Endothelial cell of umbilical vein (primary cell): Measurements from ENCODE around the gene IVD. TPM values are rescaled to one million over a fixed set of nuclear protein-coding genes. Genes with fewer than 3 reads are reported as not detected.

ENCODE experiments used
- BruUV-seq: library from RNA; stranded (reverse); fragments of 400-500 nt; replicated peaks from 2 replicates; lab custom pipeline; 2021; lab: Mats Ljungman, UMichigan
- CTCF ChIA-PET: fragments of 300-600, 350-600 bp; sonication (Branson Sonifier 250); formaldehyde crosslinking; loops from one replicate; lab custom pipeline; 2021; ENCODE audit warnings: antibody characterized with exemption, inconsistent platforms; lab: Charles Lee
- POLR2A ChIA-PET: fragments of 300-600, 350-600 bp; sonication (Branson Sonifier 250); formaldehyde crosslinking; loops from one replicate; lab custom pipeline; 2021; ENCODE audit warnings: antibody characterized with exemption, inconsistent platforms; lab: Charles Lee
- DNase-seq: peaks from one replicate; pipeline ENCODE4 v3.0.0-alpha.2; 2011; ENCODE audit warnings: low read depth, low spot score
- FAIRE-seq: peaks from 2 replicates; lab custom pipeline; 2011; peaks lifted over from hg19 to GRCh38; lab: Jason Lieb, UNC
- H2AFZ ChIP-seq: 2 replicates; pipeline ENCODE4 v1.6.0; 2012; ENCODE audit warnings: low read depth, low read length, control low read depth, inconsistent platforms
- H3K27ac ChIP-seq: 2 replicates; pipeline ENCODE4 v1.5.1; 2011; ENCODE audit warnings: low read depth, mild to moderate bottlenecking, control low read depth, low read length, moderate library complexity; ENCODE audit not compliant: insufficient read depth
- H3K27me3 ChIP-seq, 2 experiments: 2 replicates each; pipeline versions ENCODE4 v1.6.0 to v1.6.1; 2011; ENCODE audit warnings: low read length in 2 of 2, mixed read lengths in 1 of 2; ENCODE audit not compliant: control insufficient read depth in 2 of 2, insufficient read depth in 2 of 2
- H3K36me3 ChIP-seq, 2 experiments: 2 replicates in 1 of 2; 3 replicates in 1 of 2; pipeline ENCODE4 v1.5.1; 2011; ENCODE audit warnings: low read length in 2 of 2, mild to moderate bottlenecking in 1 of 2, moderate library complexity in 1 of 2; ENCODE audit not compliant: control insufficient read depth in 2 of 2, insufficient read depth in 2 of 2; ENCODE audit errors: extremely low read depth in 1 of 2
- H3K4me1 ChIP-seq: 3 replicates; pipeline ENCODE4 v1.5.1; 2011; ENCODE audit warnings: mild to moderate bottlenecking, low read length; ENCODE audit not compliant: control insufficient read depth, insufficient read depth; ENCODE audit errors: extremely low read depth
- H3K4me2 ChIP-seq: 2 replicates; pipeline ENCODE4 v1.6.1; 2011; ENCODE audit warnings: low read length, control low read depth, mixed read lengths; ENCODE audit not compliant: insufficient read depth
- H3K4me3 ChIP-seq, 3 experiments: fragments of 200-600 bp in 1 of 3; sonication (generic), shearing (Covaris generic) in 1 of 3; replicated peaks in 1 of 3; 2 replicates each; pipeline ENCODE4 v1.5.1; 2011 to 2016; ENCODE audit warnings: control low read depth in 3 of 3, low read length in 3 of 3, mild to moderate bottlenecking in 2 of 3, inconsistent platforms in 1 of 3, low read depth in 1 of 3, moderate library complexity in 1 of 3; ENCODE audit not compliant: insufficient read depth in 1 of 3
- H3K79me2 ChIP-seq: 2 replicates; pipeline ENCODE4 v1.6.0; 2012; ENCODE audit warnings: low read length, inconsistent platforms; ENCODE audit not compliant: control insufficient read depth, insufficient read depth
- H3K9ac ChIP-seq: replicated peaks from 2 replicates; pipeline ENCODE3; 2011; ENCODE audit warnings: low read length, control low read depth; ENCODE audit not compliant: insufficient read depth; ENCODE audit errors: extremely low read depth
- H3K9me1 ChIP-seq: replicated peaks from 3 replicates; pipeline ENCODE4 v1.6.0; 2011; ENCODE audit warnings: mild to moderate bottlenecking, low read length; ENCODE audit not compliant: control insufficient read depth, insufficient read depth; ENCODE audit errors: extremely low read depth
- H3K9me3 ChIP-seq: replicated peaks from 2 replicates; pipeline ENCODE4 v1.5.1; 2012; ENCODE audit warnings: low read length, inconsistent platforms; ENCODE audit not compliant: control insufficient read depth, insufficient read depth
- H4K20me1 ChIP-seq: replicated peaks from 2 replicates; pipeline ENCODE3; 2011; ENCODE audit warnings: mild to moderate bottlenecking, low read length; ENCODE audit not compliant: control insufficient read depth, insufficient read depth; ENCODE audit errors: extremely low read depth
- EZH2 ChIP-seq: IDR thresholded peaks from 2 replicates; pipeline ENCODE4 v1.6.1; 2012; ENCODE audit warnings: borderline replicate concordance, low read depth, mild to moderate bottlenecking, moderate library complexity, low read length, inconsistent platforms; ENCODE audit not compliant: severe bottlenecking
- FOS ChIP-seq: IDR thresholded peaks from 2 replicates; pipeline ENCODE4 v1.6.1; 2011; ENCODE audit warnings: mild to moderate bottlenecking, low read length, moderate library complexity, borderline replicate concordance; ENCODE audit not compliant: insufficient read depth
- GATA2 ChIP-seq: IDR thresholded peaks from 2 replicates; pipeline ENCODE4 v1.7.0; 2011; ENCODE audit warnings: low read depth, mild to moderate bottlenecking, moderate library complexity, mixed read lengths, low read length; ENCODE audit not compliant: insufficient read length, insufficient read depth
- JUN ChIP-seq: IDR thresholded peaks from 2 replicates; pipeline ENCODE4 v1.6.1; 2011; ENCODE audit warnings: borderline replicate concordance, low read depth; ENCODE audit not compliant: insufficient read length, insufficient read depth
- MYC ChIP-seq: IDR thresholded peaks from one replicate; pipeline ENCODE4 v1.6.1; 2011; ENCODE audit warnings: mild to moderate bottlenecking, low read depth, low read length
- POLR2A ChIP-seq: IDR thresholded peaks from 2 replicates; pipeline ENCODE4 v1.6.1; 2012; ENCODE audit warnings: low read depth, mild to moderate bottlenecking, control low read depth, low read length
- POLR2AphosphoS5 ChIP-seq: IDR thresholded peaks from 2 replicates; pipeline ENCODE4 v1.6.1; 2012; ENCODE audit warnings: low read depth, mild to moderate bottlenecking, control low read depth, low read length, moderate library complexity; ENCODE audit not compliant: insufficient read depth
- dilution Hi-C: fragments of 300-500 bp; cut with MboI; formaldehyde crosslinking; loops from one replicate; pipeline ENCODE4 v1.15.0; 2019; ENCODE audit warnings: low sequenced_read_pairs; ENCODE audit not compliant: extremely low pct_ligation_motif_present
- intact Hi-C: fragments of 100-400 bp; cut with micrococcal nuclease; formaldehyde crosslinking; loops from one replicate; pipeline ENCODE4 v1.10.0; 2022
- polyA plus RNA-seq, 4 experiments: library from polyadenylated mRNA; depleted of rRNA in 3 of 4; stranded (reverse) in 3 of 4; unstranded in 1 of 4; fragments of >200 nt; gene quantifications; 2 replicates each; pipeline versions ENCODE4 v1.2.1 to v1.2.3, GENCODE V29; 2011 to 2012; ENCODE audit warnings: missing spikeins in 1 of 4
- total RNA-seq: library from RNA; stranded (reverse); gene quantifications from 2 replicates; pipeline ENCODE4 v1.2.3, GENCODE V29; 2021
- TF ChIP-seq, protein P1 (sequence below): IDR thresholded peaks from 2 replicates; pipeline ENCODE4 v1.6.1; 2011; ENCODE audit not compliant: insufficient read depth, insufficient read length
- TF ChIP-seq, protein P2 (sequence below), 2 donors: IDR thresholded peaks; 1 replicate in 1 of 2; 2 replicates in 1 of 2; pipeline ENCODE4 v1.5.1; 2011; ENCODE audit warnings: low read length in 2 of 2, mild to moderate bottlenecking in 2 of 2, moderate library complexity in 2 of 2, control low read depth in 1 of 2, inconsistent platforms in 1 of 2, low read depth in 1 of 2; ENCODE audit not compliant: insufficient read depth in 1 of 2; ENCODE audit errors: extremely low read depth in 1 of 2

The IVD gene
- total and polyA plus RNA-seq, 2 donors (not counting 3 experiments of a cell fraction or from before 2014, with no cell fraction given), result 34.1 to 62.5 TPM

DNA sequence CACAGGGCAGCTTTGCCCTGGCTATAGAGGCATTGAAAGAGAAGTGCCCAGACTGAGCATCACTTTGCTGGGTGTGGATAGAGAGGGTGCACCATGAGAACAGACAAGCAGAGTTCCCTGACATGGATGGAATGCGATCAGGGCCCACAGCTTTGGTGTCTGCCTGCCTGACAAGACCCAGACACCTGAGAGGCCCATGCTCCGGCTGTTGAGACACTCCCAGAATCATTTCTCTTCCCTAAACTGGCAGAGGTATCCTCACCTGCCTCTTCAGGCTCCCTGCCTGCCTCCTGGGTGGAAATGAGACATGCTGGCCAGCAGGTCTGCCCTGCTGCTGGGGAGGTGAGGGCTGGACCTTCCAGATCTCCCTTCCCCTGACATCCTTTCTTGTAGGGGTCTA is 54.8 kb downstream of the IVD start:
- DNase-seq (no peak), FAIRE-seq (no peak)
- POLR2A ChIA-PET, result no interaction called here
- no peak overlapping the region for H2AFZ ChIP-seq
- no peaks in the 10 kb centered on the region for H3K27me3 ChIP-seq
- CTCF ChIA-PET, result no interaction called here
- no peaks in the 10 kb centered on the region for H3K9me3 ChIP-seq
- peaks cover 4% of the 10 kb centered on the region for H3K79me2 ChIP-seq
- no TSS peak for BruUV-seq
- no peaks in the 10 kb centered on the region for H3K9me1 ChIP-seq
- dilution Hi-C loops, result no loop called here
- H3K9ac ChIP-seq, result no peak overlapping the region
- TF ChIP-seq EZH2 (no peak), GATA2 (no peak), FOS (no peak), MYC (no peak), POLR2AphosphoS5 (no peak), JUN (no peak), POLR2A (no peak)
- TF ChIP-seq, protein P1, sequence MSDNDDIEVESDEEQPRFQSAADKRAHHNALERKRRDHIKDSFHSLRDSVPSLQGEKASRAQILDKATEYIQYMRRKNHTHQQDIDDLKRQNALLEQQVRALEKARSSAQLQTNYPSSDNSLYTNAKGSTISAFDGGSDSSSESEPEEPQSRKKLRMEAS, result no peak
- TF ChIP-seq, protein P2, sequence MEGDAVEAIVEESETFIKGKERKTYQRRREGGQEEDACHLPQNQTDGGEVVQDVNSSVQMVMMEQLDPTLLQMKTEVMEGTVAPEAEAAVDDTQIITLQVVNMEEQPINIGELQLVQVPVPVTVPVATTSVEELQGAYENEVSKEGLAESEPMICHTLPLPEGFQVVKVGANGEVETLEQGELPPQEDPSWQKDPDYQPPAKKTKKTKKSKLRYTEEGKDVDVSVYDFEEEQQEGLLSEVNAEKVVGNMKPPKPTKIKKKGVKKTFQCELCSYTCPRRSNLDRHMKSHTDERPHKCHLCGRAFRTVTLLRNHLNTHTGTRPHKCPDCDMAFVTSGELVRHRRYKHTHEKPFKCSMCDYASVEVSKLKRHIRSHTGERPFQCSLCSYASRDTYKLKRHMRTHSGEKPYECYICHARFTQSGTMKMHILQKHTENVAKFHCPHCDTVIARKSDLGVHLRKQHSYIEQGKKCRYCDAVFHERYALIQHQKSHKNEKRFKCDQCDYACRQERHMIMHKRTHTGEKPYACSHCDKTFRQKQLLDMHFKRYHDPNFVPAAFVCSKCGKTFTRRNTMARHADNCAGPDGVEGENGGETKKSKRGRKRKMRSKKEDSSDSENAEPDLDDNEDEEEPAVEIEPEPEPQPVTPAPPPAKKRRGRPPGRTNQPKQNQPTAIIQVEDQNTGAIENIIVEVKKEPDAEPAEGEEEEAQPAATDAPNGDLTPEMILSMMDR (IDR thresholded peaks at IDR 0.05; ENCODE audit: extremely low read depth in 1 of 2, insufficient read depth in 1 of 2, low read depth in 1 of 2, low read length in 2 of 2), result no peak
- H3K4me2 ChIP-seq, result no peak overlapping the region
- H3K4me1 ChIP-seq, result no peaks in the 10 kb centered on the region
- peaks cover 3% of the 10 kb centered on the region for H4K20me1 ChIP-seq
- intact Hi-C loops, result no loop called here
- H3K27ac ChIP-seq, result no peak overlapping the region
- peaks cover 0 to 31% of the 10 kb centered on the region in 2 experiments for H3K36me3 ChIP-seq
- no peak overlapping the region for H3K4me3 ChIP-seq
